ENCODE results near the gene ZSCAN31. TPM values are rescaled to one million over a fixed set of nuclear protein-coding genes. Genes with fewer than 3 reads are reported as not detected.
A peak's percentile ranks its signal among the peaks of the same experiment; 100 is the strongest.

The ZSCAN31 gene
- total RNA-seq, 4 donors from 2014 or later = 3.5 to 63.8 (median 31.5) TPM

GRCh38 chr6:28353981-28354676, 18.2 kb upstream of the ZSCAN31 start:
- Histone ChIP-seq H3K4me3 (peak overlapping the region; percentile 15 to 23), H3K36me3 (no peaks in the 10 kb centered on the region), H3K9me3 (no peaks in the 10 kb centered on the region), H3K4me1 (peaks cover 0 to 5% of the 10 kb centered on the region in 2 donors), H3K27ac (peak overlapping the region; percentile 90 to 94), H3K27me3 (no peaks in the 10 kb centered on the region)
- TF ChIP-seq CTCF (IDR thresholded peaks at IDR 0.05) = no peak
- TF ChIP-seq POLR2A (IDR thresholded peaks at IDR 0.05) = peak in 1 of 2 donors; percentile 32
- DNase-seq = peak; percentile 75 to 81
- intact Hi-C loops (cut with DNase I; ENCODE audit: low total_unique reads) = loop anchor here (10.0 kb wide), 1 partner anchor 219 kb away; no protein-coding TSS in a partner anchor

GRCh38 chr6:28353356-28353755, 17.4 kb upstream of the ZSCAN31 start:
- intact Hi-C loops (cut with DNase I; ENCODE audit: low total_unique reads) = loop anchor here (10.0 kb wide), 1 partner anchor 219 kb away; no protein-coding TSS in a partner anchor

GRCh38 chr6:28351493-28351925, 15.6 kb upstream of the ZSCAN31 start:
- peaks cover 0 to 5% of the 10 kb centered on the region in 2 donors for H3K4me1 ChIP-seq
- H3K4me3 ChIP-seq = no peak overlapping the region
- DNase-seq = no peak
- intact Hi-C loops (cut with DNase I; ENCODE audit: low total_unique reads) = loop anchor here (10.0 kb wide), 1 partner anchor 217 kb away; no protein-coding TSS in a partner anchor
- no peaks in the 10 kb centered on the region for H3K36me3 ChIP-seq
- TF ChIP-seq POLR2A (IDR thresholded peaks at IDR 0.05) (no peak), CTCF (IDR thresholded peaks at IDR 0.05) (no peak)
- H3K27me3 ChIP-seq = no peaks in the 10 kb centered on the region
- H3K27ac ChIP-seq = peak overlapping the region; percentile 84 to 87
- H3K9me3 ChIP-seq = no peaks in the 10 kb centered on the region

More at GRCh38 chr6:28353356-28353755, 17.4 kb upstream of the ZSCAN31 start:
- no peaks in the 10 kb centered on the region for H3K27me3 ChIP-seq
- H3K4me3 ChIP-seq = peak overlapping the region; percentile 15 to 23
- no peak for DNase-seq
- H3K27ac ChIP-seq = peak overlapping the region; percentile 90 to 94
- no peaks in the 10 kb centered on the region for H3K36me3 ChIP-seq
- H3K9me3 ChIP-seq = no peaks in the 10 kb centered on the region
- H3K4me1 ChIP-seq = peaks cover 0 to 5% of the 10 kb centered on the region in 2 donors
- TF ChIP-seq CTCF (IDR thresholded peaks at IDR 0.05) (no peak), POLR2A (IDR thresholded peaks at IDR 0.05) (no peak)

GRCh38 chr6:28351087-28351486, 15.1 kb upstream of the ZSCAN31 start:
- H3K36me3 ChIP-seq = no peaks in the 10 kb centered on the region
- H3K27ac ChIP-seq = peak overlapping the region; percentile 84 to 87
- intact Hi-C loops (cut with DNase I; ENCODE audit: low total_unique reads) = loop anchor here (10.0 kb wide), 1 partner anchor 216 kb away; no protein-coding TSS in a partner anchor
- no peaks in the 10 kb centered on the region for H3K9me3 ChIP-seq
- peaks cover 0 to 5% of the 10 kb centered on the region in 2 donors for H3K4me1 ChIP-seq
- no peaks in the 10 kb centered on the region for H3K27me3 ChIP-seq
- peak overlapping the region in 1 of 2 donors; percentile 77 for H3K4me3 ChIP-seq
- DNase-seq = no peak
- no peak for TF ChIP-seq POLR2A (IDR thresholded peaks at IDR 0.05)
- no peak for TF ChIP-seq CTCF (IDR thresholded peaks at IDR 0.05)

All from uterus (tissue), 4 donors.